Activated naive CD4-positive, alpha-beta T cell (primary cell): ENCODE results near the gene MIOX.

ENCODE experiments used
- DNase-seq, 4 experiments: peaks; one replicate each; lab custom pipeline; 2025; lab: John Stamatoyannopoulos, UW

MIOX gene

DNA sequence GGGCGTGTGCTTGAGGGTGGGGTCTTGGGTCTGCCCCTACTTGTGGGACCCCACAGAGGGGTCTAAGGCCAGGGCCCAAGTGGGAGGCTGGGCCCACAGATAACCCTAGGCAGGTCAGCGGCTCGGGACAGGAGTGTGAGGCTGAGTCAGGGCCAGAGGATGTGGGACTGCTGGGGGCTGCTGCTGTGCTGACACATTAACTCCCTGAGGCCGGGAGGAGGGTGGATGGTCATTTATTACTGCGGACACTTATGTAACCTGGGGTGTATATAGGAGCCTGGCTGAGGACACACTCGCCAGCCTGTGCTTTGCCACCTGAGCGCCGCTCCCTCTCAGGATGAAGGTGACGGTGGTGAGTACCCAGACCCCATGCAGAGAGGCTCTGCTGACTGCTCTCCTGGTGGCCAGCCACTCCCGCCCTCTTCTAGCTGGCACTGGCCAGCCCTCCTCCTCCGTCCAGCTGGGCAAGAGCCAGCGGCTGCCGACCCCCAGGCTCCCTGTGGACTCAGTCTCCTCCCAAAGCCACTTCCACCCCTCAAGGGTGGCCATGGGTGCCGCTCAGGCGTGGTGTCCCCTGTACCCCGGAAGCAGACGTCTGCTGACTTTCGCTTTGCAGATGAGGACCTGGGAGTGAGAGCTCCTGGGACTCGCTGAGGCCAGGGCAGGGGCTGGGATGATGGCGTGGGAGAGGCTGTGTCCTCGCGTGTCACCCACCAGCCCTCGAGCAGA lies at the start of gene MIOX:
MIOX (plus strand) TSS at position 299 of the 729 bp plus-strand sequence; CDS start at position 338, 39 bp downstream.
- no peak for DNase-seq

DNA sequence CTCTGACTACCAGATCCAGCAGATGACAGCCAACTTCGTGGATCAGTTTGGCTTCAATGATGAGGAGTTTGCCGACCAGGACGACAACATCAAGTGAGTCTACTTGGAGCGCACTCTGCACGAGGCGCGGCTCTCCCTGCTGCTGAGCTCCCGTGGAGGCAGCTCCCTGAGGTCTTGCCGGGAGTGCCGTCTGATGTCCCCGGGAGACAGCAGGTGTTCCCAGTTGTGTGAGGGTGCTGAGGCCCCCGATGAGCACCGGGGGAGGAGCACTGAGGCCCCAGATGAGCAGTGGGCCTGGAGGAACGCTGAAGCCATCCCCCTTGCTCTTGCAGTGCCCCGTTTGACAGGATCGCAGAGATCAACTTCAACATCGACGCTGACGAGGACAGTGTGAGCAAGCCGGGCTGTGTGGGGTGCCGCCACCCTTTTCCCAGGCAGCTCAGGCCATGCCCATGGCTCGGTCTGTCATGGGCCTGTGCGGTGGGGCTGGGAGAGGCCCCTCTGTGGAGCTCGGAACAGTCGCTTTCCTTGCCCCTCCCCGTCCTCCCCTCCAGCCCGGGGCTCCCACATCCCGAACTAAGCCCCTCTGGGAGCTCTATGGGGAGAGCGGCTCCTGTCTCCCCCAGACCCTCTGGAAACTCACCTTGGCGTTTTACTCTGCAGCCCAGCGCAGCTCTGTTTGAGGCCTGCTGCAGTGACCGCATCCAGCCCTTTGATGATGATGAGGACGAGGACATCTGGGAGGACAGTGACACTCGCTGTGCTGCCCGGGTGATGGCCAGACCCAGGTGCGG lies 49.0 kb upstream of the MIOX start:
- no peak for DNase-seq

DNA sequence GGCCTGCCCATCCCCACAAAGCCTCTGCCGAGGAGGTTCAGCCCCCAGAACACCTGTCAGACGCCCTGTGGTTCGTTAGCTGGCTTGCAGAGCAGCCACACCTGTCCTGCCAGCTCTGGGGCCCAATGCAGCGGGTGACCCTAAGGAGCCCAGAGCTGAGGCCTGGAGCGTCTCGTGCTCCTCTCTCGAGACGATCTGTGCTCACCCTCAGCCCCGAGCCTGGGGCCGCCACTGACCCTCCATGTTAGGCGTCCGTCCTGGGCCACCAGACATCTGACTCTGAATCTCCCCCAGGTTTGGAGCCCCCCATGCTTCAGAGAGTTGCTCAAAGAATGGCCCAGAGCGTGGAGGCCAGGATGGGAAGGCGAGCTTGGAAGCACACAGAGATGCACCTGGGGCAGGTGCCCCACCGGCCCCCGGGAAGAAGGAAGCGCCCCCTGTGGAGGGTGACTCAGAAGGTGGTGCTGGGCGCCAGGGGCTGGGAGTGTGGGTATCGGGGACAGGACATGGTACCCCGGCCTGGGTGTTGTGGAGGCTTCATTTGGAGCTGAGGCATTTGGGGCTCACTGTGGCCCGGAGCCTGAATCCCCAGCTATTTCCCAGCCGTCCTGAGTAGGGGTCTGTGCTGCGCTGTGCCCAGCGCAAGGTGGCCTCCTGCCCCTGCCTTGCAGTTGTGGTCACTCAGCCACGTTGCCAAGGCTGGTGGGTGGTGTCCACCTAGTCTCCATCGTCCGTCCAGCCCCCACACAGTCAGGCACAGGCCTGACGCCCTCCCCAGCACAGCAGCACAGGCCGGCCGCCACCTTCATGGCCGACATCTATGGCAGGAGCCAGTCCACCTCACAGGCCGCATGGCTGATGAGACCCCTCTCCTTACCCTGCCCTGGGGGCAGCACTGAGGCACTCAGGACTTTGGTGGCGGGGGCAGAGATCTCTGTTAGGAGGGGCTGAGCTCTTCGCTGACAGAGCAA lies 48.1 kb upstream of the MIOX start:
- DNase-seq = no peak

DNA sequence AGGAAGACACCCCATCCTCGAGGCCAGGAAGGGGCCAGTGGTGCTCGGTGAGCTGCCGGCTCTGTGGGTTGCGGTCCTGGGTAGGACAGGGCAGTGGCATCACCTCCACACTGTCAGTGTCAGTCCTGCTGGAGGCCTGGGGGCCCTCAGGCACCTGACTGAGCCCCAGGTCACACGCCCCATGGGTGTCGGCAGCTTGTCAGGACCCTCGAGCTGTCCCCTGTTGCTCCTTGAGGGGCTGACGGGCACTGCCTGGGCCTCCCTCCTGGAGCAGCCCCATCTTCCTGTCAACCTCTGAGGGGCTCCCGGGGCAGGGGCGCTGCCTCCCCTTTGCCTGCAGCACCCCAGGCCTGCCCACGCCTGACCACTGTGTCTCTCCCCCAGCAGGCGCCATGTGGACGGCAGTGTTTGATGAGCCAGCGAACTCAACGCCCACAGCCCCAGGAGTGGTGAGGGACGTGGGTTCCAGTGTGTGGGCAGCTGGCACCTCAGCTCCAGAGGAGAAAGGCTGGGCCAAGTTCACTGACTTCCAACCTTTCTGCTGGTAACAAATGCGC lies 47.3 kb upstream of the MIOX start:
- DNase-seq = no peak

DNA sequence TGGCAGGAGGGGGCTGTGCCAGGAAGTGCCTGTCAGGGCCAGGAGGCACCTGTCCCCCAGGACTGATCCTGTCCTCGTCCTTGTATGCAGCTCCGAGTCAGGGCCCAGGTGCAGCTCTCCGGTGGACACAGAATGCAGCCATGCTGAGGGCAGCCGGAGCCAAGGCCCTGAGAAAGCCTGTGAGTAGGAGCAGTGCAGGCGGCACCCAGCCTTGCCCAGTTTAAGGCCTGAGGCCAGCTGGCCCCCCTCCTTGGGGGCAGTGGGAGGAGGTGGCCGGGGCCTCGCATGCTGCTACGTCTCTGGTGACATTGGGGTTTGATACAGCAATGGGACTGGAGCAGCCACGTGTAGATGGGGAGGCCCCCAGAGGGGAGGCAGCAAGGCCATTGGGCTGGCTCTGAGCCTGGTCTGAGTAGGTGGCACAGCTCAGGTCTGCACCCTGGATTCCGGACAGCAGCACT lies 46.8 kb upstream of the MIOX start:
- DNase-seq = no peak

DNA sequence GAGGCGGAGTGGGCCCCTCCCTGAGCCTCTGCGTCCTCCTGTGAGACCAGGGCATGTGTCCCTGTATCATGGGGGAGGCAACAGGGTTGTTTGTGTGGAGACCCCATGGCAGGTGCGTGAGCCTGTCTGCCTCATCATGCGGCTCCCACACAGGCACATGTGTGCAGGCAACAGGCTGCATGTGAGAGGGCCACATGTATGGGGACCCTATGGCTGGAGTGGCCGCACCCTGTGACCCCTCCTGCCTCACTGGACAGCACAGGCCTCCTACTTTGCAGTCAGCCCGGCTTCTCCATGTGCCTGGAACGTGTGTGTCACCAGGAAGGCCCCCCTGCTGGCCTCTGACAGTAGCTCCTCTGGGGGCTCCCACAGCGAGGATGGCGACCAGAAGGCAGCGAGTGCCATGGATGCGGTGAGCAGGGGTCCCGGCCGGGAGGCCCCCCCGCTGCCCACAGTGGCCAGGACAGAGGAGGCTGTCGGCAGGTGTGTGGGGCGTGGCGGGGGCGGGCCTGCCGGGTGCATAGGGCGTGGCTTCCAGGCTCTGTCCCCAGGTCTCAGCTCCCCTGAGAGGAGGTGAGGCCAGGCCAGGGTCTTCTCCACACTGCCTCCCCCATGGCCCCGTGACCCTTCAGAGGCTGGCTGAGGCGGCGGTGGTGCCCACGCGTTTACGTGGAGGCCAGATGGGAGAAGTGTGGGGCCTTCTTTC lies 46.0 kb upstream of the MIOX start:
- DNase-seq = no peak

DNA sequence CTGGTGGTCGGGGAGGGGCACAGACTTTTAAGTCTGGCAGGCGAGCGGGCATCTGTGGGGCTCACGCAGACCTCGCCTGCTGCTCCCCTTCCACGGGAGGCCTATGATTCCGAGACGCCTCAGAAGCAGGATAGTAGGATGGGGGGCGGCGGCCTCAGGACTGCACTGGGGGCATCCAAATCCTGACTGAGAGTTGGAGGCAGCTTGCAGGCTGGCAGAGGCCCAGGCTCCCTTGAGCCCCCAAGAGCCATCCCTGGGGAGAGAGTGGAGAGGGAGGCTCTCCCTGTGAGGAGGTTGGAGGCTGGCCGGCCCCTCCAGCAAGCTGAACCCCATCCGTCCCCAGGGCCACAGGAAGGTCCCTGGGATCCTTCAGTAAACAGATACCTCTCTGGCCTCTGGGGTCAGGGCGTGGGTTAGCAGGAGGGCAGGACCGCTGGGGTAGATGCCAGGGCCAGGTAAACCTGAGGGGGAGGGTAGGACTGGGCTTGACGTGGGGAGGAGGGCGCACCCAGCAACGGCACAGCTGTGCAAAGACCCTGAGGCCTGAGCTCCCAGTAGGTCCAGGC lies 45.1 kb upstream of the MIOX start:
- DNase-seq = no peak

DNA sequence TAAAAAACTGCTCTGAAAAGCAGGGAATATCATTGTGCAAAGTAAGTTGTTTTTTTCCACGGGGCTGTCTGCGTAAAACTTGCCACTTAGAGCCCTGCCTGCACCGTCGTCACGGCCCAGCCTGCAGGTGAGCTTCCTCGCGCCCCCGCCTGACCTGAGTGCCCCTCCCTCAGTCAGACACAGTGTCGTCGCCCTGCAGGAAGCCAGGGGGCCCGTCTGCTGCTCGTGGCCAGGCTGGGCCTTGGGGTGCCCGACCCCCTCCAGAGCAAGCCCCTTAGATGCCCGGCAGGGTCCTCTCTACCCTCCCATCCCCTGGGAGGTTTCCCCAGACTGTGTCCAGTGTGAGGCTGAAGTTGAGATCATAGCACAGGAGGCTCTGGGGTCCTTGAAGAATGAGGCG lies 43.5 kb upstream of the MIOX start:
- DNase-seq = no peak

DNA sequence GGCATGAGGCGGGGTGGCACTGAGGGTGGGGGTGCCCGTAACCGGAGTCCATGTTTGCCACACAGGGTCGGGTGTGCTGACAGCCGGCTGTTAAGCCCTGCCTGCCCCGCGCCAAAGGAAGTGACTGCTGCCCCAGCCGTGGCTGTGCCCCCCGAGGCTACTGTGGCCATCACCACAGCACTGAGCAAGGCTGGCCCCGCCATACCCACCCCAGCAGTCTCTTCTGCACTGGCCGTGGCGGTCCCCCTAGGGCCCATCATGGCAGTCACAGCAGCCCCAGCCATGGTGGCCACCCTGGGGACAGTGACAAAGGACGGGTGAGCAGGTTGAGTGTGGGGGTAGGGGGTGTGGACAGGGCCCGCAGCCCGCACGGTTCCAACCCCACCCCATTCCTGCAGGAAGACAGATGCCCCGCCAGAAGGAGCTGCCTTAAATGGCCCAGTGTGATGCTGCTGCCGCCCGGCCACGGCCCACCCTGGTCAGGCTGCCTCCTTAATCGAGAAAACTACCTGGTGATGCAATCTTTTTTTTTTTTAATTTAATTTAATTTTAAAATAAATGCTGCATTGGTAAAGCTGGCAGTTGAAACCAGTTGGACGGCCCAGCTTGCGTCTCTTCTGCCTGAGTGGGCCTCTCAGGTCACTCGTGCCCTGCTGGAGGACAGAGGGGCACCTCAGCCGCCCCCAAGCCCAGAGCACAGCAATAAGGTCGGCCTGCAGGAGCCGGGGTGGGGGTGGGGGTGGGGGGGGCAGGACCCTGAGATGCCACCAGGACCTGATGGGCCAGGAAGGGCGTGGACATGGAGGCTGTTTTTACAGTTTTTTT lies 42.6 kb upstream of the MIOX start:
- no peak for DNase-seq

DNA sequence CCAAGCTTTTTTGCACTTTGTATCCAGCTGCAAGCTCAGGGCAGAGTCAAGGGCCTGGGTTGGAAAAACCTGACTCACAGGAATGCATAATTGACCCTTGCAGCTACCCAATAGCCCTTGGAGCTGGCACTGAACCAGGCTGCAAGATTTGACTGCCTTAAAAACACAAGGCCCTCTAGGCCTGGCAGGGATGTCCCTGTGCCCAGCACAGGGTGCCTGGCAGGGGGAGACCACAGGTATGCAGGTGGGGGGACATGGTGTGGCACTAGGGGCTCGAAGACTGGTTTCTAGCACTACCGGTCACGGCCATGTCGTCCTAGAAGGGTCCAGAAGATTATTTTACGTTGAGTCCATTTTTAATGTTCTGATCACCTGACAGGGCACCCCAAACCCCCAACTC lies 42.0 kb upstream of the MIOX start:
- DNase-seq = no peak

DNA sequence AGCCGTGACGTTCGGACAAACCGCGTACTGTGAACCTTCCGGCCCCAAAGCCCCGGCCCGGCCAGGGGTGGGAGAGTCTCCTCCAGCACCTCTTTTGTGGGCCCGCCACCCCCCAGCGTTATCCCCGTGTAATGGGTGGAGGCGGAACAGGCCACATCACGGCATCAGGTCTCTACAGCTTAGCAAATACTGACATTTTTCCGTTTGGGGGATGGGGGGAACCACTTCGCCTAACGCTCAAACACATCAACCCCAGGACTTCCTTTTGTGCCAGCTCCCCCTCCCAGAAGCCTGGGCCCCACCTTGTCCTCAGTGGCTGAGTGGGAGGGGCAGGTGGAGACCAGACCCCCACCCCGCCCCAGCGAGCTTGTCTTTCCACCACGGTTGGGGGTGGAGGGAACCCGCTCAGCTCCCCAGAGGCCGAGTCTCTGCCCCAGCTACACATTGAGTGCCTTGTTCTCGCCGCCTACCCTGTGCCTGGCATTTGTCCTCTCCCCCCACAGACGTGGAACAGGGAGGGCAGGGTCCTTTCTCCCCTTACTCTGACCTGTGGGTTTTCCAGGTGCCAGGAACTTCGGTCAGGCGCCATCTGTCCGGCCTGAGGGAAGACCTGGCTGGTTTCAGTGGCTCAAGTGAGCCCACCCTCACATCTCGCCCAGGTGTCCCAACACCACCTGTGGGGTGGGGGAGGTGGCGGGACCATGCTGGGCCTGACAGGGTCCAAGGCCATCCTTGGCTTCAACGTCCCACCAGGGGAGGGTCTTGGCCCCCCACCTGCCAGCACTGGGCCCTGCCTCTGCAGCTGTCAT lies 41.4 kb upstream of the MIOX start:
- DNase-seq = no peak

DNA sequence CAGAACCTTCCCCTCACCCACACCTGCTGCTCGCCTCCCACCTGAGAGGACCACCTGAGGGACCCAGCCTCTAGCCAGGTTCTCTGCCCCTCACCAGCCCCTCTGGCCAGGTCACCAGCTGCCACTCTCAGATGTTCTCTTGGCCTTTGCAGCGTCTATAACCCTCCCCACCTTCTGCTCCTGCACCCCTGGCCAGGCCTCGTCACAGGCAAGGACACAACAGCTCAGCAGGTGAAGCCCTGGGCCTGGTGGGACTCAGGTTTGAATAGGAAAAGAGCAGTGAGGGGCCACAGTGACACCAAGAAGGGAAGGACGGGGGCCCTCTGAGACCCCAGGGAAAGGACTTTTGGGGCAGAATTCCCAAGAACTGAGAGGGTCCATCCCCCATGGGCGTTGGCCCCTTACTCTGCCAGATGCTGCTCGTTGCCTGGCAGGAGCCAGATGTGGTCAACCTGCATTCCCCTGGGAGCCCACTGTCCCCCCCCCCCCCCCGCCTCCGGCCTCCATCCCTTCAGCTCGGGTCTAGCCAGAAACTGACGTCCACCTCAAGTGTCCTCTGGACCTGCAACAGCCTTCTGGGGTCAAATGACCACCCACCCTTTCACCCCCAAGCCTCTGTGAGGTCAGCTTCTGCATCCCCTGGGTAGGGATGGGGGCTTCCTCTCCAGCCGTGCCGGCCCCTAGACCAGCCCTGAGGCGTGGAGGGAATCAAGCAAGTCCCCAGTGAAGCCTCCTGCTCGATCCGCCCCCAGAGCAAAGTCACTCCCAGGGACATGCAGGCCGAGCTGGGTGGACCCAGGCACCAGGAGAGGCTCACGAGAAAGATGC lies 40.6 kb upstream of the MIOX start:
- DNase-seq = no peak

DNA sequence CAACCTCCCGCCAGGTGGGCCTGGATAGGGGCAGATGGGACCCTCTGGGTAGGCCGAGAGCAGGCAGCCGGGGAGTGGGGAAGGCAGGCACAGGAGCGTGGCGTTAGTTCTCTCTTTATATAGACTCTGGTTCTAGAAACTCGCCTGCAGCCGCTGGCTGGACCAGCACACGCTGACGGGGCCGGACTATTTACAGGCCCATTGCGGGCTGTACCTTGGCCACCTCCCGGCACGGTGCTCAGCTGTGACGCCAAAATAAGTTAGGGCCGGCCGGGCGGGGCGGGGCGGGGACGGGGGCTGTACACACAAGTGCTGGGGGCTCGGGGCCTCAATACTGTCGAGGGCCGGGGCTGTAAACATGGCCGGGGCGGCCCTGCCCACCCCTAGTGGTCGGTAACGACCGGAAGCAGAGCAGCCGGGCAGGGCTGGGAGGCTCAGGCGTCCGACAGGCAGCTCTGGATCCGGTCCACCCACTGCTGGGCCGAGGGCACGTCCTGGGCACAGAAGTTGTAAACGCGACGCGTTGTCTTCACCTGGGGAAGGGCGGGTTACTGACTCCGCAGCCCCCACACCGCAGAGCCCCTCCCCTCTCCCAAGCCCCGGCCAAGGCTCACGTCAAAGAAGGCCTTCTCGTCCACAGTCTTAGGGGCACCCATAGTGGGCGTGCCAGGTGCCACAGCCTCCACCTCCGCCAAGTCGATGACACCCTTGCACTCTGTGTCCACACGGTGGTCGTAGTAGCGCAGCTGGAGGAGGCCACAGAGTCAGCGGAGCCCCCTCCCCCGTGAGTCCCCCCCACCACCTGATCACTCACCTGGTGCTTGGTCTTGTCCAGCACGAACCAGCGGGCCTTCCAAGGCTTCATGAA lies 39.7 kb upstream of the MIOX start:
- no peak for DNase-seq

DNA sequence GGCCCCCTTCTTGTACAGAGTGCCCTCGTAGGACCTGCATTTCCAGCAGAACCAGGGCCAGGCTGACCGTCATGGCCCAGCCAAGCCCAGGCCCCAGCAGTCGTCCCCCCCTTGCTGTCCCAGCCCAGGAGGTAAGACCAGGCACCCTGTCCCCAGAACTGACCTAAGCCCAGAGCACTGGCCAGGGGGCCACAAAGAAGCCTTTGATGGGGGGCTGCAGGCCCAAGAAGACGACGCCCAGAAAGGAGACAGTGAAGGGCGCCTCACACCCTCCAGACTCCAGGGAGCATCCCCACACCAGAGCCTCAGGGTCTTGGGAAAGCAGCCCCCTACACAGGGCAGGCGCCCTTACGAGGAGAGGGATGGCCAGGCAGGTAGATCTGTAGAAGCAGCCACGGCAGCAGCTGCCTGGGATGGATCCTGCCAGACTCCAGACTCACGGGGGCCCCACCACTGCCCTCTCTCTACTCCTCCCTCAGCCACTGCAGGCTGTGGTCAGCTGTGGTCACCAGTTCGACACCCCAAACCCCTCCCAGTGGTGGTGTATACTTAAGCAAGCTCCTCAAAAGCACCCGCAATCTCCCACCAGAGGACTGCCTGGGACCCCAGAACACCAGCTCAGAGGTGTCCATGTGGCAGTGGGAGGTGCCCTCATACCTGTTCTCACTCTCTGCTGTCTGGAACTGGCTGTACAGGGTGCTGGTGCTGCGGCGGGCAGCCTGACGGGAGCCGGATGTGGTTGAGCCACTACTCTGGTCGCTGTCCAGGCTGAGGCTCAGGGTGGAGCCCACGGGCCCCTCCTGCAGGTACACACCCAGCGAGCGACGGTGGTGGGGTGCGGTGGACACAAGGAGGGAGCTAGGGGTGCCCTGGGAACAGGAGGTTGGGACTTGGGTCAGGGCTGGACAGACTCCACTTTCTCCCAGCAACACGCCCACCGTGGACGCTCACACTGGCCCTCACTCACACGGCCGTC lies 38.8 kb upstream of the MIOX start:
- no peak for DNase-seq

DNA sequence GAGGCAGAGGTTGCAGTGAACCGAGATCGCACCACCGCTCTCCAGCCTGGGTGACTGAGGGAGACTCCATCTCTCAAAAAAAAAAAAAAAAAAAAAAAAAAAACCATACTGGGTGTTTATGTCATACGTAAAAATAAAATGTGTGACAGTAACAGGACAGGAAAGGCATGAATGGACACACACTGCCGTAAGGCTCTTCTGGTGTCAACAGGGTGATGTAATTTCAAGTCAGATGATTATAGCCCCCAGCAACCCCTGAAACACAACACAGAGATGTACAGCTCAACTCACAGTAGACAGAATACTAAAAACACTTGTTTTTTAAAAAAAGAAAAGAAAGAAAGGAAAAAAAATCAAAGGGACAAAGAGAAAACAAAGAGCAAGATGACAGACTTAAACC lies 34.0 kb upstream of the MIOX start:
- no peak for DNase-seq

DNA sequence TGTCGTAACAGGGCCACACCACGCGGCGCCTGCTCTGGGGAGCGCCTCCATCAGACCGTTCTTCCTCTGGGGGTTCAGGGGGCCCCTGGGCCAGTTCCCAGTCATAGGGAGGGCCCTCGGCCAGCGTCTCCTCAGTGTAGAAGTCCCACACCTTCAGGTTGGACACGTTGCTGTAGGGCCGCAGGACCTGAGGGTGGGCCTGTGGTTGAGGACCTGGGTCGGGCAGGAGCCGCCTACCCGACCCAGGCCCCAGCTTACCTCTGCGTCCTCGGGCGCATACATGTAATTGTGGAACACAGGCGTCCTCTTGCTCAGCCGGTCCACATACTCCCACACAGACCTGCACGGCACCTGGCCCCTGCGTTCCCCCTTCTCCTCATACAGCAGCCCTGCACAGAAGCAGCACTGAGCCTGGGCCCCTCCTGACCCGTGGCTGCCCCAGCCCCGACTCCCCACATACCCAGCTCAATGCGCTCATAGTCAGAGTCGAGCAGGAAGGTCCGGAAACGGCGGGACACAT lies 32.0 kb upstream of the MIOX start:
- DNase-seq = no peak
